ENCODE measurements around the gene ZDHHC8.

GRCh38 chr22:20133930-20134549 lies 2.4 kb downstream of the ZDHHC8 start:
- no peak for TF ChIP-seq CTCF (IDR thresholded peaks at IDR 0.05; ENCODE audit: borderline replicate concordance, extremely low read depth, low read length, poor library complexity, severe bottlenecking)
- TF ChIP-seq EZH2 (IDR thresholded peaks at IDR 0.05; ENCODE audit: borderline replicate concordance, low read depth, low read length, severe bottlenecking), result no peak
